Smooth muscle cell (in vitro differentiated cells): ENCODE data around the gene CNTNAP4. TPM values are rescaled to one million over a fixed set of nuclear protein-coding genes. Genes with fewer than 3 reads are reported as not detected.

ENCODE experiments used
- DNase-seq: peaks from one replicate; lab custom pipeline; 2025; ENCODE audit not compliant: unreplicated experiment; lab: John Stamatoyannopoulos, UW
- H2AFZ ChIP-seq: fragments of 200-600 bp; sonication (generic); 2 replicates; pipeline ENCODE4 v1.6.0; 2016; ENCODE audit warnings: antibody characterized with exemption, low read depth, mild to moderate bottlenecking
- H3F3A ChIP-seq: fragments of 200-600 bp; sonication (generic); 2 replicates; pipeline ENCODE4 v1.6.0; 2017; ENCODE audit warnings: antibody characterized with exemption, low read depth
- H3K27ac ChIP-seq: fragments of 200-600 bp; sonication (generic); 2 replicates; pipeline ENCODE4 v1.5.1; 2016; ENCODE audit warnings: low read depth, mild to moderate bottlenecking
- H3K27me3 ChIP-seq: fragments of 200-600 bp; sonication (generic); 2 replicates; pipeline ENCODE4 v1.6.1; 2016; ENCODE audit warnings: low read depth, mild to moderate bottlenecking
- H3K36me3 ChIP-seq: fragments of 200-600 bp; sonication (generic); 2 replicates; pipeline ENCODE4 v1.5.1; 2016; ENCODE audit warnings: low read depth
- H3K4me1 ChIP-seq: fragments of 200-600 bp; sonication (generic); 2 replicates; pipeline ENCODE4 v1.5.1; 2016; ENCODE audit warnings: low read depth
- H3K4me2 ChIP-seq: fragments of 200-600 bp; sonication (generic); 2 replicates; pipeline ENCODE4 v1.6.0; 2016; ENCODE audit warnings: mild to moderate bottlenecking
- H3K4me3 ChIP-seq: fragments of 200-600 bp; sonication (generic); 2 replicates; pipeline ENCODE4 v1.5.1; 2016; ENCODE audit warnings: mild to moderate bottlenecking
- H3K79me2 ChIP-seq: fragments of 200-600 bp; sonication (generic); 2 replicates; pipeline ENCODE4 v1.6.0; 2016; ENCODE audit warnings: low read depth, mild to moderate bottlenecking
- H3K9ac ChIP-seq: fragments of 200-600 bp; sonication (generic); 2 replicates; pipeline ENCODE4 v1.6.0; 2016; ENCODE audit warnings: low read depth
- H3K9me3 ChIP-seq: fragments of 200-600 bp; sonication (generic); replicated peaks from 2 replicates; pipeline ENCODE4 v1.5.1; 2016; ENCODE audit warnings: low read depth
- H4K20me1 ChIP-seq: fragments of 200-600 bp; sonication (generic); 2 replicates; pipeline ENCODE4 v1.6.0; 2016; ENCODE audit warnings: low read depth
- WGBS: methylation state at CpG from one replicate; pipeline ENCODE4 v1.1.7; 2016; ENCODE audit warnings: low lambda C conversion rate; 5-methylcytosine and 5-hydroxymethylcytosine counted together
- polyA plus RNA-seq: library from polyadenylated mRNA; unstranded; fragments of >200 nt; fragmentation: Nextera tagmentation; extraction: Ambion mirVana; gene quantifications from 2 replicates; pipeline ENCODE4 v1.2.1, GENCODE V29; 2016
- total RNA-seq: library from RNA; depleted of rRNA; stranded (reverse); fragments of >200 nt; gene quantifications from 2 replicates; pipeline ENCODE4 v1.2.3, GENCODE V29; 2014
- TF ChIP-seq, protein P1 (sequence below): fragments of 200-600 bp; sonication (generic); IDR thresholded peaks from 2 replicates; pipeline ENCODE4 v1.5.1; 2017; ENCODE audit warnings: borderline replicate concordance, mild to moderate bottlenecking, antibody characterized with exemption; ENCODE audit not compliant: insufficient read depth, poor library complexity, severe bottlenecking

CNTNAP4 gene
- total and polyA plus RNA-seq, 2 experiments from 2014 or later: 0.13 to 0.25 TPM

GRCh38 chr16:76378020-76378419 lies 100.8 kb downstream of the CNTNAP4 start:
- WGBS: 91% methylated on average over 3 of the region's 3 CpGs

GRCh38 chr16:76381096-76381495 lies 103.9 kb downstream of the CNTNAP4 start:
- 67% methylated on average over 1 of the region's 1 CpG for WGBS
- no peak overlapping the region for H3K4me2 ChIP-seq

More at GRCh38 chr16:76378020-76378419, 100.8 kb downstream of the CNTNAP4 start:
- H3K4me3 ChIP-seq: no peak overlapping the region
- H3K36me3 ChIP-seq: no peaks in the 10 kb centered on the region
- no peaks in the 10 kb centered on the region for H3K4me1 ChIP-seq
- H3K27ac ChIP-seq: no peak overlapping the region
- no peaks in the 10 kb centered on the region for H3K9me3 ChIP-seq
- no peak overlapping the region for H3K4me2 ChIP-seq
- no peaks in the 10 kb centered on the region for H3K27me3 ChIP-seq
- no peak overlapping the region for H2AFZ ChIP-seq
- no peak overlapping the region for H3K9ac ChIP-seq
- H4K20me1 ChIP-seq: no peaks in the 10 kb centered on the region
- no peaks in the 10 kb centered on the region for H3F3A ChIP-seq
- DNase-seq: no peak
- TF ChIP-seq, protein P1, sequence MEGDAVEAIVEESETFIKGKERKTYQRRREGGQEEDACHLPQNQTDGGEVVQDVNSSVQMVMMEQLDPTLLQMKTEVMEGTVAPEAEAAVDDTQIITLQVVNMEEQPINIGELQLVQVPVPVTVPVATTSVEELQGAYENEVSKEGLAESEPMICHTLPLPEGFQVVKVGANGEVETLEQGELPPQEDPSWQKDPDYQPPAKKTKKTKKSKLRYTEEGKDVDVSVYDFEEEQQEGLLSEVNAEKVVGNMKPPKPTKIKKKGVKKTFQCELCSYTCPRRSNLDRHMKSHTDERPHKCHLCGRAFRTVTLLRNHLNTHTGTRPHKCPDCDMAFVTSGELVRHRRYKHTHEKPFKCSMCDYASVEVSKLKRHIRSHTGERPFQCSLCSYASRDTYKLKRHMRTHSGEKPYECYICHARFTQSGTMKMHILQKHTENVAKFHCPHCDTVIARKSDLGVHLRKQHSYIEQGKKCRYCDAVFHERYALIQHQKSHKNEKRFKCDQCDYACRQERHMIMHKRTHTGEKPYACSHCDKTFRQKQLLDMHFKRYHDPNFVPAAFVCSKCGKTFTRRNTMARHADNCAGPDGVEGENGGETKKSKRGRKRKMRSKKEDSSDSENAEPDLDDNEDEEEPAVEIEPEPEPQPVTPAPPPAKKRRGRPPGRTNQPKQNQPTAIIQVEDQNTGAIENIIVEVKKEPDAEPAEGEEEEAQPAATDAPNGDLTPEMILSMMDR: no peak
- no peaks in the 10 kb centered on the region for H3K79me2 ChIP-seq

DNA sequence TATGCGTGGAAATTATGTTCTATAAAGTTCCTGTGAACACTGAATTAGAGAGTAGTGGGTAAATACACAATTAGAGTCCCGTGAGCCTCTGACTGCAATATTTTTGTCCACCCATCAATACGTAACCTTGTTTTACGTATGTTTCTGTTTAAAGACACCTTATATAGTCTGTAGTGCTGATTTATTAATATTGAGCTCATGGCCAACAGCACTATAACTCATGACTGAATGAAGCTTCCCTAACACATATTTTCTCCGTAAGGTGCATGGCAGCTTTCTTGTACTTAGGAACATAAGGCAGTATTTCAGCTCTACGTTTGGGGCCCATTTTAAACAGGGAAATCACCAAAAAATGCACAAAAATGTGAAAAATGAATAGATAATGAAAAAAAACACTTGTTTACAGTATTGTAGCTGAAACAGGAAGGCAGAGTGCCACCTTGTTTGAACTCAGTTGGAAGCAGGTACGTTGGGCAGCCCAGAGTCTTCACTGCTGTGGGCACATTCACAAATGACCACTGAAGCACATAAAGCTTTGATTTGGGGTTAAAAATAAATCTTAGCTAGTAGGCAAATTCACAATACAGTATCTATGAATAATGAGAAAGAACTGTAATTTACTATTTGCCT lies 108.5 kb downstream of the CNTNAP4 start:
- H3K4me1 ChIP-seq: no peaks in the 10 kb centered on the region
- 91% methylated on average over 7 of the region's 7 CpGs for WGBS

More at GRCh38 chr16:76381096-76381495, 103.9 kb downstream of the CNTNAP4 start:
- Histone ChIP-seq H3K9ac (no peak overlapping the region), H3K36me3 (no peaks in the 10 kb centered on the region), H3K27me3 (no peaks in the 10 kb centered on the region), H2AFZ (no peak overlapping the region), H3K4me3 (no peak overlapping the region), H3K4me1 (no peaks in the 10 kb centered on the region), H4K20me1 (no peaks in the 10 kb centered on the region), H3K79me2 (no peaks in the 10 kb centered on the region), H3K9me3 (no peaks in the 10 kb centered on the region), H3F3A (no peaks in the 10 kb centered on the region), H3K27ac (no peak overlapping the region)
- no peak for DNase-seq
- TF ChIP-seq, protein P1: no peak

More for the DNA sequence above, 108.5 kb downstream of the CNTNAP4 start:
- TF ChIP-seq, protein P1: no peak
- no peaks in the 10 kb centered on the region for H3K79me2 ChIP-seq
- H3F3A ChIP-seq: no peaks in the 10 kb centered on the region
- no peak overlapping the region for H3K4me2 ChIP-seq
- no peaks in the 10 kb centered on the region for H4K20me1 ChIP-seq
- H3K36me3 ChIP-seq: no peaks in the 10 kb centered on the region
- no peak overlapping the region for H3K27ac ChIP-seq
- H3K9me3 ChIP-seq: no peaks in the 10 kb centered on the region
- no peak for DNase-seq
- no peak overlapping the region for H3K9ac ChIP-seq
- no peaks in the 10 kb centered on the region for H3K27me3 ChIP-seq
- H2AFZ ChIP-seq: no peak overlapping the region
- H3K4me3 ChIP-seq: no peak overlapping the region
